Esophagus muscularis mucosa (tissue), 4 donors: ENCODE data around the gene EDC4.

ENCODE experiments used
- CTCF ChIP-seq, 3 experiments: fragments of 200-600 bp in 2 of 3; fragments of 450-650 bp in 1 of 3; sonication (generic) in 2 of 3; IDR thresholded peaks; one replicate each; pipeline ENCODE4 v1.5.1; 2017 to 2019; ENCODE audit warnings: antibody characterized with exemption in 3 of 3, mild to moderate bottlenecking in 2 of 3, moderate library complexity in 1 of 3
- EP300 ChIP-seq: sonication (generic); formaldehyde crosslinking; IDR thresholded peaks from one replicate; pipeline ENCODE4 v1.6.1; 2017; ENCODE audit warnings: antibody characterized with exemption
- POLR2A ChIP-seq: fragments of 450-650 bp; IDR thresholded peaks from one replicate; pipeline ENCODE4 v1.6.1; 2017; ENCODE audit warnings: antibody characterized with exemption, moderate library complexity, mild to moderate bottlenecking, low read depth
- POLR2AphosphoS5 ChIP-seq, 2 donors: sonication (generic); formaldehyde crosslinking; IDR thresholded peaks; one replicate each; pipeline ENCODE4 v1.6.1; 2017; ENCODE audit warnings: antibody characterized with exemption in 2 of 2

- TF ChIP-seq POLR2A: no peak
- no peak for TF ChIP-seq CTCF (IDR thresholded peaks at IDR 0.05)
- TF ChIP-seq EP300: no peak
- peak in 1 of 2 donors; percentile 41 for TF ChIP-seq POLR2AphosphoS5 (IDR thresholded peaks at IDR 0.05)
These were observed 24.4 kb downstream of the EDC4 start for GRCh38 chr16:67897231-67897630.
